ENCODE measurements around the gene CD69. TPM values are rescaled to one million over a fixed set of nuclear protein-coding genes. Genes with fewer than 3 reads are reported as not detected.

Gene CD69
- total and polyA plus RNA-seq, 2 donors (not counting 3 experiments of a cell fraction or from before 2014, with no cell fraction given), result 0.49 to 4.4 TPM

GRCh38 chr12:9751204-9752144 lies 9.2 kb downstream of the CD69 start:
- BruUV-seq (replicated peaks), result no TSS peak
- Histone ChIP-seq H3K4me2 (ENCODE audit: insufficient read depth, low read length) (peak overlapping the region; percentile 76), H3K27me3 (ENCODE audit: control insufficient read depth in 2 of 2, insufficient read depth in 2 of 2, low read length in 2 of 2) (no peaks in the 10 kb centered on the region), H3K27ac (ENCODE audit: insufficient read depth, low read depth, low read length) (peak overlapping the region; percentile 12), H3K4me3 (replicated peaks in 1 of 3; ENCODE audit: insufficient read depth in 1 of 3, low read depth in 1 of 3, low read length in 3 of 3) (peak overlapping the region in 1 of 3 experiments; percentile 39), H3K9me3 (replicated peaks; ENCODE audit: control insufficient read depth, insufficient read depth, low read length) (no peaks in the 10 kb centered on the region), H3K36me3 (ENCODE audit: control insufficient read depth in 2 of 2, extremely low read depth in 1 of 2, insufficient read depth in 2 of 2, low read length in 2 of 2) (no peaks in the 10 kb centered on the region), H4K20me1 (replicated peaks; ENCODE audit: control insufficient read depth, extremely low read depth, insufficient read depth, low read length) (no peaks in the 10 kb centered on the region), H2AFZ (ENCODE audit: low read depth, low read length) (peak overlapping the region; percentile 64), H3K9ac (replicated peaks; ENCODE audit: extremely low read depth, insufficient read depth, low read length) (peak overlapping the region; percentile 38), H3K79me2 (ENCODE audit: control insufficient read depth, insufficient read depth, low read length) (no peaks in the 10 kb centered on the region), H3K9me1 (replicated peaks; ENCODE audit: control insufficient read depth, extremely low read depth, insufficient read depth, low read length) (no peaks in the 10 kb centered on the region), H3K4me1 (ENCODE audit: control insufficient read depth, extremely low read depth, insufficient read depth, low read length) (peaks cover 18% of the 10 kb centered on the region)
- ChIA-PET CTCF (interaction anchor here (0.7 to 13.3 kb wide), 53 partner anchors 9 to 810 kb away, joined by 3 to 332 read pairs (median 6); partner anchors contain the start of genes CD69, CLEC12B, CLEC2A and CLEC2B), POLR2A (no interaction called here)
- dilution Hi-C loops (cut with MboI; ENCODE audit: extremely low pct_ligation_motif_present, low sequenced_read_pairs) (no loop called here), intact Hi-C loops (cut with micrococcal nuclease) (loop anchor here (2.0 to 10.0 kb wide), 4 partner anchors 117 to 813 kb away; partner anchors contain the start of genes CLEC12B and CLEC2B)
- FAIRE-seq, result no peak
- no peak for TF ChIP-seq MYC (IDR thresholded peaks at IDR 0.05; ENCODE audit: low read depth, low read length)
- peak in 1 of 2 donors; percentile 41 for TF ChIP-seq CTCF (IDR thresholded peaks at IDR 0.05; ENCODE audit: extremely low read depth in 1 of 2, insufficient read depth in 1 of 2, low read depth in 1 of 2, low read length in 2 of 2)
- DNase-seq (ENCODE audit: low read depth, low spot score), result peak; percentile 63

All from endothelial cell of umbilical vein (primary cell).